Calu3 (cell line): ENCODE results near the gene RIMBP2. TPM values are rescaled to one million over a fixed set of nuclear protein-coding genes. Genes with fewer than 3 reads are reported as not detected.

Experiments
- BruUV-seq: library from RNA; stranded (reverse); fragments of 400-500 nt; replicated peaks from 2 replicates; lab custom pipeline; 2021; lab: Mats Ljungman, UMichigan
- CTCF ChIA-PET: fragments of 300-600 bp; sonication (Branson Sonifier 250); formaldehyde crosslinking; loops from one replicate; lab custom pipeline; 2022; ENCODE audit warnings: antibody characterized with exemption; lab: Charles Lee
- DNase-seq: peaks from one replicate; pipeline ENCODE4 v3.0.0; 2022
- H3K27ac Mint-ChIP-seq: one replicate; pipeline ENCODE4 v1.8.0; 2022; ENCODE audit warnings: mixed read lengths; ENCODE audit not compliant: unreplicated experiment
- H3K27me3 Mint-ChIP-seq: one replicate; pipeline ENCODE4 v1.8.0; 2022; ENCODE audit warnings: mixed read lengths; ENCODE audit not compliant: unreplicated experiment
- H3K36me3 Mint-ChIP-seq: one replicate; pipeline ENCODE4 v1.8.0; 2022; ENCODE audit warnings: mild to moderate bottlenecking, moderate library complexity, mixed read lengths; ENCODE audit not compliant: insufficient read depth, unreplicated experiment
- H3K4me1 Mint-ChIP-seq: one replicate; pipeline ENCODE4 v1.8.0; 2022; ENCODE audit warnings: mild to moderate bottlenecking, low read depth, mixed read lengths; ENCODE audit not compliant: unreplicated experiment
- H3K4me3 Mint-ChIP-seq: one replicate; pipeline ENCODE4 v1.8.0; 2022; ENCODE audit warnings: mild to moderate bottlenecking, low read depth, moderate library complexity, mixed read lengths; ENCODE audit not compliant: unreplicated experiment
- H3K9me3 Mint-ChIP-seq: one replicate; pipeline ENCODE4 v1.8.0; 2022; ENCODE audit warnings: low read depth, mixed read lengths; ENCODE audit not compliant: unreplicated experiment
- intact Hi-C: fragments of 100-400 bp; cut with micrococcal nuclease; formaldehyde crosslinking; loops from one replicate; pipeline ENCODE4 v1.10.0; 2022; ENCODE audit not compliant: unreplicated experiment
- total RNA-seq: library from RNA; stranded (reverse); gene quantifications from 2 replicates; pipeline ENCODE4 v1.2.3, GENCODE V29; 2022
- TF ChIP-seq, protein P1 (sequence below): fragments of 200-600 bp; IDR thresholded peaks from one replicate; pipeline ENCODE4 v1.8.0; 2022; ENCODE audit warnings: antibody characterized with exemption; ENCODE audit not compliant: unreplicated experiment

The RIMBP2 gene
- total RNA-seq, 1 experiment from 2014 or later = 6.1 TPM

DNA sequence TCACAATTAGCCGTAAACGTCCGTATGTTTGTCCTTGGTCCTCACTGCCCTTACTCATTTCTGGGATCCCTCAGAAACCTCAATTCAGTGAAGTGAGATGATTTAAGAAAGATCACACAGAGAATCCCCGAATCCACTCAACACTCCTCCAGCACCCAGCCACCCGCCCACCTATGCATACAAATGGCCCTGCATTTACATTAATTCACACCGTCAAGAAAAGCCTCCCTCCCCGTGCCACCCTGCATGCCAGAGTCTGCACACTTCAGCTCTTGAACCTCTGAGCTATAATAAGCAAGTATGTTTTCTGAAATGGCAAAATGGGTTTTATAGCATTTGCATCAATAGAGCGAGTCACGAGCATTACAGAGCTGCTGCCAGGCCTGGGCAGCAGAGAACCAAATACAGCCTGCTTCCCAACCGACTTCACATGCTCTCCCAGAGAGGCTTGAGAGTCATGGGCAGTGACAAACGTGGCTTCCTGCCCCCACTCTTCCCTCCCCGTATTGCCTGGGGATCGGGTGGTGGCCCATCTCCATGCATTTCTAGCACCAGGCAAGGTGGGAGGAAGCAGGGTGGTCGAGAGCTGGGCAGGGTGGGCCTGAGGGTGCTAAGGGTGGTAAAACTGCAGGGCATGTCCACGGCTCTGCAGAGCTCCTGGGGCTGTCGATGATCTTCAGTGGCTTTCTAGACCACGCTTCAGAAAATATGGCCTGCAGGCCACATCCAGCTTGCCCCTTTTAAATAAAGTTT, 177.6 kb downstream of the RIMBP2 start:
- intact Hi-C loops = no loop called here

DNA sequence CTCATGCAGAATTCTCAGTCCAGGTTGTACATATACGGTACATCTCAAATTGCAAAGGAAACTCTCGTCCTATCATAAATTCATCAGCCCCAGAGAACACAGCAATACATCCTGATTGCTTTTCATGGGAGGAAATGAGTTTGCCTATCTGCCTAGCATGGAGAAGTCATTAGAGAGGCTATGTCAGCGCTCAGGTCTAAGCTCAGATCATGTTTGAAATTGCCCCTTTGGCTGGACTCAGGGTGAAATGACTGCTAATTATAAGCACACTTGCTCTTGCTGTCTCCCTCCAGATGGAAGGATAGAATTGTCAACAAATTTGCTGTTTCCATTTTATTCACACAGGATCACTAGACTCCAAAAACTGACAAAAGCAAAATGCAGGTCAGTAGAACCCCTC, 178.4 kb downstream of the RIMBP2 start:
- CTCF ChIA-PET = no interaction called here
- no peak overlapping the region for H3K27ac Mint-ChIP-seq
- no peaks in the 10 kb centered on the region for H3K27me3 Mint-ChIP-seq
- no peak overlapping the region for H3K4me3 Mint-ChIP-seq
- TF ChIP-seq, protein P1, sequence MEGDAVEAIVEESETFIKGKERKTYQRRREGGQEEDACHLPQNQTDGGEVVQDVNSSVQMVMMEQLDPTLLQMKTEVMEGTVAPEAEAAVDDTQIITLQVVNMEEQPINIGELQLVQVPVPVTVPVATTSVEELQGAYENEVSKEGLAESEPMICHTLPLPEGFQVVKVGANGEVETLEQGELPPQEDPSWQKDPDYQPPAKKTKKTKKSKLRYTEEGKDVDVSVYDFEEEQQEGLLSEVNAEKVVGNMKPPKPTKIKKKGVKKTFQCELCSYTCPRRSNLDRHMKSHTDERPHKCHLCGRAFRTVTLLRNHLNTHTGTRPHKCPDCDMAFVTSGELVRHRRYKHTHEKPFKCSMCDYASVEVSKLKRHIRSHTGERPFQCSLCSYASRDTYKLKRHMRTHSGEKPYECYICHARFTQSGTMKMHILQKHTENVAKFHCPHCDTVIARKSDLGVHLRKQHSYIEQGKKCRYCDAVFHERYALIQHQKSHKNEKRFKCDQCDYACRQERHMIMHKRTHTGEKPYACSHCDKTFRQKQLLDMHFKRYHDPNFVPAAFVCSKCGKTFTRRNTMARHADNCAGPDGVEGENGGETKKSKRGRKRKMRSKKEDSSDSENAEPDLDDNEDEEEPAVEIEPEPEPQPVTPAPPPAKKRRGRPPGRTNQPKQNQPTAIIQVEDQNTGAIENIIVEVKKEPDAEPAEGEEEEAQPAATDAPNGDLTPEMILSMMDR = no peak
- DNase-seq = no peak
- no TSS peak for BruUV-seq
- peaks cover 21% of the 10 kb centered on the region for H3K9me3 Mint-ChIP-seq
- H3K36me3 Mint-ChIP-seq = no peaks in the 10 kb centered on the region
- intact Hi-C loops = no loop called here
- no peaks in the 10 kb centered on the region for H3K4me1 Mint-ChIP-seq

More for the DNA sequence above, 177.6 kb downstream of the RIMBP2 start:
- no peak overlapping the region for H3K4me3 Mint-ChIP-seq
- no peaks in the 10 kb centered on the region for H3K27me3 Mint-ChIP-seq
- H3K4me1 Mint-ChIP-seq = no peaks in the 10 kb centered on the region
- no peaks in the 10 kb centered on the region for H3K36me3 Mint-ChIP-seq
- CTCF ChIA-PET = no interaction called here
- DNase-seq = no peak
- no TSS peak for BruUV-seq
- H3K9me3 Mint-ChIP-seq = peaks cover 21% of the 10 kb centered on the region
- TF ChIP-seq, protein P1 = no peak
- no peak overlapping the region for H3K27ac Mint-ChIP-seq

DNA sequence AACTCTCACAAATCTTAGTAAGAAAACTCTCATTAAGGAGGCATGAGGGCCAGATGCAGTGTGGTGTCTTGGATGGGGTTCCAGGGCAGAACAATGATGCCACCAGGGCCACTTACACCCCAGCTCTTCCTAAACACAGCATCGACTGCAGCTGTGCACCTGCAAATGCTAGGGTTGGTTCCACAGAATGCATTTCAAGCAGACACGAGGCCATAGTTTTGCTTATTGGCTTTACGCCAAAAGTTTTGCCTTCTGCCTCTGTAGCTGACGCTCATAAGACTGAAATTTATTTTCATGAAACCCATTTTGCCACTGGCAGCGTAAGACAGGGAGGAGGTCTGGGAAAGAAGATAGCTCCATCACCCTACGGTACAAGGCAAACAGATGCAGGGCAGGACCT, 179.0 kb downstream of the RIMBP2 start:
- CTCF ChIA-PET = no interaction called here
- DNase-seq = no peak
- TF ChIP-seq, protein P1 = no peak
- H3K27ac Mint-ChIP-seq = no peak overlapping the region
- no peaks in the 10 kb centered on the region for H3K4me1 Mint-ChIP-seq
- H3K27me3 Mint-ChIP-seq = no peaks in the 10 kb centered on the region
- intact Hi-C loops = no loop called here
- H3K9me3 Mint-ChIP-seq = peaks cover 19% of the 10 kb centered on the region
- H3K4me3 Mint-ChIP-seq = no peak overlapping the region
- no TSS peak for BruUV-seq
- H3K36me3 Mint-ChIP-seq = no peaks in the 10 kb centered on the region

DNA sequence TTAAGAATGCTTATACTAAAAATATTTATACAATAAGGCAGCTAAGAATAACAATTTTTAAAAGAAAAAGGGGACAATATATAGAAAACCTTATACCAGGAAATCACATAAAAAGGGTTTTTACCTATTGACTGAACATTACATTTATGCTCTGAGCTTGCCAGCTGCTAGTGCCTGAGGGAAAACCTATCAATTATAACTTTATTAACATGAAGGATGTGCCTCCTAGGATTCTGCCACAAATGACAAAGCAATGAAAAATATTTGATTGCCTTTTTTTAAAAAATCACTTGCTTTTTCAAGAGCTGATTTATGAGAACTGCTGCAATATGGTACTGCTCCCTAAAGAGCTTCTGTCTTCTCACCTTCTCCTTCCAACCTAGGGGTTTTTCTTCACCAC, 185.7 kb downstream of the RIMBP2 start:
- H3K4me1 Mint-ChIP-seq = no peaks in the 10 kb centered on the region
- TF ChIP-seq, protein P1 = no peak
- H3K27me3 Mint-ChIP-seq = no peaks in the 10 kb centered on the region
- no peak overlapping the region for H3K27ac Mint-ChIP-seq
- DNase-seq = no peak
- peaks cover 4% of the 10 kb centered on the region for H3K9me3 Mint-ChIP-seq
- H3K36me3 Mint-ChIP-seq = no peaks in the 10 kb centered on the region
- intact Hi-C loops = no loop called here
- no TSS peak for BruUV-seq
- H3K4me3 Mint-ChIP-seq = no peak overlapping the region
- CTCF ChIA-PET = interaction anchor here (0.6 kb wide), 1 partner anchor 16 kb away, joined by 4 read pairs; no protein-coding TSS in a partner anchor
